ENCODE data around the gene ETV6.

GRCh38 chr12:11905534-11905933, 256.1 kb downstream of the ETV6 start:
- TF ChIP-seq CTCF (IDR thresholded peaks at IDR 0.05) (no peak), POLR2A (IDR thresholded peaks at IDR 0.05) (no peak)

All from right lobe of liver (tissue), 4 donors.